Cardiac fibroblast (primary cell): ENCODE results near the gene MCU.
"Not testable (repeated sequence)": the region's sequence is repeated elsewhere in the genome, so short reads cannot be mapped to it uniquely, and the experiment has no call there.

ENCODE experiments used
- DNase-seq, 2 donors: peaks; one replicate each; pipeline versions ENCODE4 v3.0.0 to v3.0.0-alpha.2; 2010; ENCODE audit warnings: low read depth in 2 of 2
- H3K4me3 ChIP-seq, 2 donors: replicated peaks in 1 of 2; 1 replicate in 1 of 2; 2 replicates in 1 of 2; pipeline ENCODE4 v1.5.1; 2011; ENCODE audit warnings: low read depth in 2 of 2, low read length in 2 of 2, mild to moderate bottlenecking in 2 of 2, moderate library complexity in 1 of 2
- TF ChIP-seq, protein P1 (sequence below): IDR thresholded peaks from one replicate; pipeline ENCODE4 v1.5.1; 2011; ENCODE audit warnings: low read depth, mild to moderate bottlenecking, low read length, inconsistent platforms

Gene MCU

DNA sequence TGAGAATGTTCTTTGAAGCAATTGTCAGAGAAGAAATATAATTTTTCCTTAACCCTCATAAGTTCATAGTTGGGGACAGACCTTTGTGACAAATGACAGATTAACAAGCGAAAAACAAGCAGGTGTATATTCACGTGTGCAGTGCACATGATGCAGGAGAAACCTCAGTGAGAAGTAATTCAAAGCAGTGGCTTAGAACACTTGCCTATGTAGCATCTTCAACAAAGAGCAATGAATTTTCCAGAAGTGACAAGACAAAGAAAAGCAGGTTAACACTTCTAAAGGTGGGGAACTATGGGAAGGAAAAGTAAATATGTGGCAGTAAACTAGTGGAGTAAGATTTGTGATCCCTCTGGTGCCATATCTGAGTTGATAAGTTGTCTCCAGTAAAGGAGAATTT lies 65.8 kb downstream of the MCU start:
- DNase-seq = no peak
- H3K4me3 ChIP-seq = no peak overlapping the region
- TF ChIP-seq, protein P1, sequence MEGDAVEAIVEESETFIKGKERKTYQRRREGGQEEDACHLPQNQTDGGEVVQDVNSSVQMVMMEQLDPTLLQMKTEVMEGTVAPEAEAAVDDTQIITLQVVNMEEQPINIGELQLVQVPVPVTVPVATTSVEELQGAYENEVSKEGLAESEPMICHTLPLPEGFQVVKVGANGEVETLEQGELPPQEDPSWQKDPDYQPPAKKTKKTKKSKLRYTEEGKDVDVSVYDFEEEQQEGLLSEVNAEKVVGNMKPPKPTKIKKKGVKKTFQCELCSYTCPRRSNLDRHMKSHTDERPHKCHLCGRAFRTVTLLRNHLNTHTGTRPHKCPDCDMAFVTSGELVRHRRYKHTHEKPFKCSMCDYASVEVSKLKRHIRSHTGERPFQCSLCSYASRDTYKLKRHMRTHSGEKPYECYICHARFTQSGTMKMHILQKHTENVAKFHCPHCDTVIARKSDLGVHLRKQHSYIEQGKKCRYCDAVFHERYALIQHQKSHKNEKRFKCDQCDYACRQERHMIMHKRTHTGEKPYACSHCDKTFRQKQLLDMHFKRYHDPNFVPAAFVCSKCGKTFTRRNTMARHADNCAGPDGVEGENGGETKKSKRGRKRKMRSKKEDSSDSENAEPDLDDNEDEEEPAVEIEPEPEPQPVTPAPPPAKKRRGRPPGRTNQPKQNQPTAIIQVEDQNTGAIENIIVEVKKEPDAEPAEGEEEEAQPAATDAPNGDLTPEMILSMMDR = no peak

DNA sequence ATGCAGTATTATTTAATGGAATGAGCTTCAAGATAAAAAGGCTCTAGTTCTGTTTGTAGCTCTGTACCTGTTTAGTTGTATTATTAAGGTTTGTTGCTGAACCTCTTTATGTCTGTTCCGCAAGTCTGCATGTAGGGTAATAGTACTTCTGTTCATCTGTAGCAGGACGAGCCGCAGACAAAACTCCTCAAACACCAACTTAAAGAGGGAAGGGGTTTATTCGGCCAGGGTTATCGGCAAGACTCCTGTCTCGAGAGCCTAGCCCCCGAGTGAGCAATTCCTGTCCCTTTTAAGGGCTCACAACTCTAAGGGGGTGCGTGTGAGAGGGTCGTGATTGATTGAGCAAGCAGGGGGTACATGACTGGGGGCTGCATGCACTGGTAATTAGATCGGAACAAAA lies 67.0 kb downstream of the MCU start:
- not testable (repeated sequence) for DNase-seq

DNA sequence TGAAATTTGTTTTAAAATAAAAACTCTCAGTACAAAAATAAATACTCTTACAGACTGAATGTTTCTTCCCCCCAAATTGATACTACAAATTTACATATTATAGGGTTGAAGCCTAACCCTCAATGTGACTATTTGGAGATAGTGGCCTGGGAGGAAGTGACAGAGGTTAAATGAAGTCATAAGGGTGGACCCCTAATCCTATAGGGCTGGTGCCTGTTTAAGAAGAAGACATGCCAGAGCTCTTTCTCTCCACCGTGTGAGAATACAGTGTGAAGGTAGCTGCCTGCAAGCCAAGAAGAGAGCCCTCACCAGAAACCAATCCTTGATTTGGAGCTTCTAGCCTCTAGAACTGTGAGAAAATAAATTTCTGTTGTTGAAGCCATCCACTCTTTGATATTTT lies 67.6 kb downstream of the MCU start:
- TF ChIP-seq, protein P1 = no peak
- H3K4me3 ChIP-seq = no peak overlapping the region
- no peak for DNase-seq

More for the DNA sequence above, 67.0 kb downstream of the MCU start:
- not testable (repeated sequence) for H3K4me3 ChIP-seq

DNA sequence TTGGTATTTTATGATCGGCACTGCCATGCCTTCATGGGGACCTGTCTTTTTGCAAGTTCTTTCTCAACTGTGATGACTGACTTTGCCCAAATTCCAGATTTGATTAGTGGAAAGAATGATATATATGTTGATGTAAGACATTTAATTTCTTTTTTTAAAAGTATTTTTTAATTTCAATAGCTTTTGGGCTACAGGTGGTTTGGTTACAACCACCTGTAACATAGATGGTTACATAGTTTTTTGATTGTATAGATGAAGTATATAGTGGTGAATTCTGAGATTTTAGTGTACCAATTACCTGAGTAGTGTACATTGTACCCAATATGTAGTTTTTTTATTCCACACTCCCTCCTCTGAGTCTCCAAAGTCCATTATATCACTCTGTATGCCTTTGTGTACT lies 69.6 kb downstream of the MCU start:
- H3K4me3 ChIP-seq = no peak overlapping the region
- DNase-seq = no peak
- TF ChIP-seq, protein P1 = no peak

DNA sequence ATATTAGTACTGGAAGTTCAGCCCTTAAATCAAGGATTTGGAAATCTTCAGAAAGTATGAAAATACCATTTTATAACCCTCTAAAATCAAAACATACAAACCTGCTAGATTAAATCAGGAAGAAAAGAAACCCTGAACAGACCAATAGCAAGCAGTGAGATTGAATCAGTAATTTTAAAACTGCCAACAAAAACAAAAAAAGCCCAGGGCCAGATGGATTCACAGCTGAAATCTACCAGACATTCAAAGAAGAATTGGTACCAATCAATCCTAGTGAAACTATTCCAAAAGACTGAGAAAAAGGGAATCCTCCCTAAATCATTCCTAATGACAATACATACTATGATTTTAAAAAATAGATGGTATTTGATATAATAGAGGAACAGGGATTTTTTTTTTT lies 70.1 kb downstream of the MCU start:
- no peak overlapping the region for H3K4me3 ChIP-seq
- DNase-seq = no peak
- TF ChIP-seq, protein P1 = no peak

DNA sequence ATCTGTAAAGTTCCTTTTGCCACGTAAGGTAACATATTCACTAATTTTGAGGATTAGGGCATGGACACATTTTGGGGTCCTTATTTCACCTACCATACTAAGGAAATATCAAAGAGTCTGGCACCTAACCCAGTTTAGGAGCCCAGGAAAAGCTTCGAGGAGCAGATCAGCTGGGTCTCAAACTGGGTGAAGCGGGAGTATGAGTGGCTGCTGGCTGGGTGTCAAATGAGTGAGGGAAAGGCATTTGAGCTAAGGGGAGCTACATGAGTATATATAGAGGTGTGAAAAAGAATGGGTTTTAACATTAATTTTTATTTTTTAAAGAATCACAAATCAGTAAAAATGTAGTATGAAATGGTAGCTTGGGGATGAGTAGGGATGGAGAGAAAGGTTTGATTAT lies 71.3 kb downstream of the MCU start:
- no peak for DNase-seq
- TF ChIP-seq, protein P1 = no peak
- no peak overlapping the region for H3K4me3 ChIP-seq

DNA sequence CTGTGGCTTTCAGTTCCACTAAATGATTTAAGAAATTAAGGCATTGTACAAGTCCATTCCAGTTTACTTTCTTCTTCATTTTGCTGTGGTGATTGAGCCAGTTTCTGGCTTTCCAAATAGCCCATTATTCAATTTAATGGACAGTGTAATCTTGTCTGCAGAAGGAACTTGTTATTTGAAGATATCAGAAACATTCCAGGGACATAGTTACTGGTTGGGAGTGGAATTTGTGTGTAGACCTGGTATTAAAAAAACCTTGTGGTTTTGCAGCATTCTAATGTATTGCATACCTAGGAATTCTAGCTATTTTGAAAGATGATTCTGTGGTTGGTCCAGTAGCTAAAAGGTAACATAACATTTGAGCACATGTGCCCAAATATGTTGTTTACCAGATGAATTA lies 72.2 kb downstream of the MCU start:
- TF ChIP-seq, protein P1 = no peak
- no peak overlapping the region for H3K4me3 ChIP-seq
- peak; percentile 82 to 87 for DNase-seq
